Measurements from ENCODE around the gene TNRC6C. TPM values are rescaled to one million over a fixed set of nuclear protein-coding genes. Genes with fewer than 3 reads are reported as not detected.
A peak's percentile ranks its signal among the peaks of the same experiment; 100 is the strongest.
"Not testable (repeated sequence)": the region's sequence is repeated elsewhere in the genome, so short reads cannot be mapped to it uniquely, and the experiment has no call there.

TNRC6C gene
- total RNA-seq, 4 donors from 2014 or later, result 4.8 to 14.5 (median 11.6) TPM

GRCh38 chr17:78137392-78138203, 179.1 kb downstream of the TNRC6C start:
- Histone ChIP-seq H3K27me3 (no peaks in the 10 kb centered on the region), H3K4me3 (no peak overlapping the region), H3K9me3 (no peaks in the 10 kb centered on the region), H3K36me3 (no peaks in the 10 kb centered on the region), H3K27ac (no peak overlapping the region), H3K4me1 (peaks cover 26% of the 10 kb centered on the region)
- TF ChIP-seq, protein P1, sequence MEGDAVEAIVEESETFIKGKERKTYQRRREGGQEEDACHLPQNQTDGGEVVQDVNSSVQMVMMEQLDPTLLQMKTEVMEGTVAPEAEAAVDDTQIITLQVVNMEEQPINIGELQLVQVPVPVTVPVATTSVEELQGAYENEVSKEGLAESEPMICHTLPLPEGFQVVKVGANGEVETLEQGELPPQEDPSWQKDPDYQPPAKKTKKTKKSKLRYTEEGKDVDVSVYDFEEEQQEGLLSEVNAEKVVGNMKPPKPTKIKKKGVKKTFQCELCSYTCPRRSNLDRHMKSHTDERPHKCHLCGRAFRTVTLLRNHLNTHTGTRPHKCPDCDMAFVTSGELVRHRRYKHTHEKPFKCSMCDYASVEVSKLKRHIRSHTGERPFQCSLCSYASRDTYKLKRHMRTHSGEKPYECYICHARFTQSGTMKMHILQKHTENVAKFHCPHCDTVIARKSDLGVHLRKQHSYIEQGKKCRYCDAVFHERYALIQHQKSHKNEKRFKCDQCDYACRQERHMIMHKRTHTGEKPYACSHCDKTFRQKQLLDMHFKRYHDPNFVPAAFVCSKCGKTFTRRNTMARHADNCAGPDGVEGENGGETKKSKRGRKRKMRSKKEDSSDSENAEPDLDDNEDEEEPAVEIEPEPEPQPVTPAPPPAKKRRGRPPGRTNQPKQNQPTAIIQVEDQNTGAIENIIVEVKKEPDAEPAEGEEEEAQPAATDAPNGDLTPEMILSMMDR (IDR thresholded peaks at IDR 0.05), result peak in 1 of 2 donors; percentile 9
- TF ChIP-seq POLR2AphosphoS5 (IDR thresholded peaks at IDR 0.05), result no peak
- DNase-seq (ENCODE audit: low spot score in 2 of 2), result peak in 1 of 2 donors; percentile 82
- 71% methylated on average over 22 of the region's 26 CpGs for WGBS

- peaks cover 32% of the 10 kb centered on the region for H3K4me1 ChIP-seq
- no peak for TF ChIP-seq EP300 (IDR thresholded peaks at IDR 0.05)
- TF ChIP-seq, protein P1 (IDR thresholded peaks at IDR 0.05), result no peak
- TF ChIP-seq POLR2AphosphoS5 (IDR thresholded peaks at IDR 0.05), result no peak
- TF ChIP-seq POLR2A (IDR thresholded peaks at IDR 0.05), result no peak
- 80% methylated on average over 17 of the region's 17 CpGs for WGBS
These were observed 179.9 kb downstream of the TNRC6C start for GRCh38 chr17:78138204-78139060.

DNA sequence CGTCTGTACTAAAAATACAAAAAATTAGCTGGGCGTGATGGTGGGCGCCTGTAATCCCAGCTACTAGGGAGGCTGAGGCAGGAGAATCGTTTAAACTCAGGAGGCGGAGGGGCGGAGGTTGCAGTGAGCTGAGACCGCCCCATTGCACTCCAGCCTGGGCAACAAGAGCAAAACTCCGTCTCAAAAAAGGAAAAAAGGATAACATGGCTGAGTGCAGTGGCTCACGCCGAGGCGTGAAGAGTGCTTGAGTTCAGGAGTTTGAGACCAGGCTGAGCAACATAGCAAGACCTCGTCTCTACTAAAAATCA, 181.3 kb downstream of the TNRC6C start:
- WGBS, result 83% methylated on average over 12 of the region's 12 CpGs
- peak overlapping the region; percentile 28 for H3K27ac ChIP-seq
- not testable (repeated sequence) for H3K36me3 ChIP-seq; H3K9me3 ChIP-seq; H3K27me3 ChIP-seq; DNase-seq (ENCODE audit: low spot score in 2 of 2); H3K4me3 ChIP-seq
- peaks cover 46% of the 10 kb centered on the region for H3K4me1 ChIP-seq

More at GRCh38 chr17:78138204-78139060, 179.9 kb downstream of the TNRC6C start:
- Histone ChIP-seq H3K9me3 (no peaks in the 10 kb centered on the region), H3K27me3 (no peaks in the 10 kb centered on the region), H3K36me3 (no peaks in the 10 kb centered on the region), H3K4me3 (no peak overlapping the region), H3K27ac (no peak overlapping the region)
- DNase-seq (ENCODE audit: low spot score in 2 of 2), result no peak

- WGBS, result 27% methylated on average over 18 of the region's 58 CpGs
- Histone ChIP-seq H3K9me3 (no peaks in the 10 kb centered on the region), H3K4me1 (peaks cover 52% of the 10 kb centered on the region), H3K27ac (peak overlapping the region; percentile 89), H3K27me3 (no peaks in the 10 kb centered on the region), H3K4me3 (peak overlapping the region; percentile 36), H3K36me3 (no peaks in the 10 kb centered on the region)
- DNase-seq (ENCODE audit: low spot score in 2 of 2), result peak; percentile 97 to 98
- TF ChIP-seq, protein P1 (IDR thresholded peaks at IDR 0.05), result no peak
- TF ChIP-seq POLR2A (IDR thresholded peaks at IDR 0.05), result peak in 1 of 2 donors; percentile 33
These were observed 181.9 kb downstream of the TNRC6C start for GRCh38 chr17:78140169-78141051.

GRCh38 chr17:78141437-78142118, 183.1 kb downstream of the TNRC6C start:
- no peaks in the 10 kb centered on the region for H3K9me3 ChIP-seq
- no peak for DNase-seq (ENCODE audit: low spot score in 2 of 2)
- H3K4me3 ChIP-seq, result no peak overlapping the region
- no peaks in the 10 kb centered on the region for H3K27me3 ChIP-seq
- H3K27ac ChIP-seq, result peak overlapping the region; percentile 89
- peaks cover 62% of the 10 kb centered on the region for H3K4me1 ChIP-seq
- 52% methylated on average over 5 of the region's 20 CpGs for WGBS
- TF ChIP-seq POLR2A (IDR thresholded peaks at IDR 0.05) (no peak), POLR2AphosphoS5 (IDR thresholded peaks at IDR 0.05) (no peak)
- no peaks in the 10 kb centered on the region for H3K36me3 ChIP-seq

All from suprapubic skin (tissue), 4 donors.